Limb (tissue), 2 donors: Measurements from ENCODE around the gene TSPAN3.

Experiments
- DNase-seq, 2 donors: peaks; one replicate each; pipeline ENCODE4 v3.0.0-alpha.2; 2016; ENCODE audit errors: extremely low spot score in 2 of 2

TSPAN3 gene

GRCh38 chr15:77070495-77071304 lies at the start of gene TSPAN3:
TSS of gene TSPAN3 (minus strand) at chr15:77071109. CDS start at chr15:77070954, 155 bp downstream.
- peak; percentile 95 to 98 for DNase-seq

- no peak for DNase-seq
Observed at GRCh38 chr15:77120576-77120975, 49.7 kb upstream of the TSPAN3 start.

GRCh38 chr15:77119446-77119845 lies 48.5 kb upstream of the TSPAN3 start:
- no peak for DNase-seq

- peak; percentile 62 to 85 for DNase-seq
Observed at GRCh38 chr15:77118882-77119321, 48.0 kb upstream of the TSPAN3 start.

- no peak for DNase-seq
Observed at GRCh38 chr15:77115179-77115578, 44.3 kb upstream of the TSPAN3 start.

- no peak for DNase-seq
Observed at GRCh38 chr15:77112838-77113504, 42.1 kb upstream of the TSPAN3 start.

- DNase-seq, result no peak
Observed at GRCh38 chr15:77111789-77112188, 40.9 kb upstream of the TSPAN3 start.

- DNase-seq, result peak; percentile 70 to 78
Observed at GRCh38 chr15:77107531-77108355, 36.8 kb upstream of the TSPAN3 start.

- DNase-seq, result peak in 1 of 2 donors; percentile 27
Observed at GRCh38 chr15:77107068-77107467, 36.2 kb upstream of the TSPAN3 start.

- no peak for DNase-seq
Observed at GRCh38 chr15:77104155-77104554, 33.2 kb upstream of the TSPAN3 start.

- DNase-seq, result no peak
Observed at GRCh38 chr15:77099741-77100463, 29.0 kb upstream of the TSPAN3 start.

- DNase-seq, result no peak
Observed at GRCh38 chr15:77098572-77098971, 27.7 kb upstream of the TSPAN3 start.

- DNase-seq, result no peak
Observed at GRCh38 chr15:77097921-77098320, 27.0 kb upstream of the TSPAN3 start.

GRCh38 chr15:77097248-77097721 lies 26.4 kb upstream of the TSPAN3 start:
- DNase-seq, result no peak

GRCh38 chr15:77096541-77096940 lies 25.6 kb upstream of the TSPAN3 start:
- no peak for DNase-seq

- DNase-seq, result no peak
Observed at GRCh38 chr15:77096138-77096537, 25.2 kb upstream of the TSPAN3 start.

- DNase-seq, result no peak
Observed at GRCh38 chr15:77094397-77095030, 23.6 kb upstream of the TSPAN3 start.

GRCh38 chr15:77093436-77093835 lies 22.5 kb upstream of the TSPAN3 start:
- DNase-seq, result no peak

- no peak for DNase-seq
Observed at GRCh38 chr15:77091097-77091496, 20.2 kb upstream of the TSPAN3 start.

- no peak for DNase-seq
Observed at GRCh38 chr15:77087213-77087612, 16.3 kb upstream of the TSPAN3 start.

GRCh38 chr15:77085297-77085696 lies 14.4 kb upstream of the TSPAN3 start:
- DNase-seq, result no peak
